GM21786 (cell line): ENCODE data around the gene ACSS3.

Source experiments
- ATAC-seq: cut with Tn5 transposase; IDR thresholded peaks from one replicate; pipeline ENCODE4 v1.9.1; 2021; ENCODE audit not compliant: unreplicated experiment

ACSS3 gene

DNA sequence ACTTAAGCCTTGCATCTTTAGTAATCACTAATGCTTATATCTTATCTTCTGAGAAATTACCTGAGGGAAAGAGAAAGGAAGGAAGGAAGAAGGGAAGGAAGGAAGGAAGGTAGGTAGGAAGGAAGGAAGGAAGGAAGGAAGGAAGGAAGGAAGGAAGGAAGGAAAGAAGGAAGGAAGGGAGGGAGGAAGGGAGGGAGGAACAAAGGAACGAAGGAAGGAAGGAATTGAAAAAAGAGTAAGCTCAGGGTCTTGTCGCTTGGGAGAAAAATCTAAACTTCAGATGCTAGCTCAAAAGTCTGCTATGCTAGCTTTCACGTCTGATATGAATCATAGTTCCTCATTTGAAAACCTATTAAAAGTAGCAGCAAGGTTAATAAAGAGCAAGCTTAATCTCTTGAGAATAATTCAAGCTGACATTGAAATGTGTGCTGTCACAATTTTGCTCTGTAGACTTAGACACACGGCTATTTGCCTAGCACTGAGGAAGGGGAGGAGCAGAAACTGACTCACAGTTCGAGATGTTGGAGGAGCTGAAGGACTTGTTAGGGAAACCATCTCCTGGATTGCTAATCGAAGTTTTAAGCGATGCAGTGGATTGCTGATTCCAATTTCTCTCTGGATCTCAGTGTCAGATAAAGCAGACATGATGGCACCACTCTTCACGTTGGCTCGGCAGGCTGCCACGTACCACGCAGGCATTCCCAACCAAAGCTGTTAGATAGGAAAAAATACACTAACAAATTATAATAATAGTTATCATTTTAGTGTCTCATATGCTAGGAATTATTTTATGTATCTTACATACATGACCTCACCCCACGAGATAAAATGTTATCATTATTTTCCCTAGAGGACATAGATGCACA is 216.7 kb downstream of the ACSS3 start:
- peak; percentile 56 for ATAC-seq

DNA sequence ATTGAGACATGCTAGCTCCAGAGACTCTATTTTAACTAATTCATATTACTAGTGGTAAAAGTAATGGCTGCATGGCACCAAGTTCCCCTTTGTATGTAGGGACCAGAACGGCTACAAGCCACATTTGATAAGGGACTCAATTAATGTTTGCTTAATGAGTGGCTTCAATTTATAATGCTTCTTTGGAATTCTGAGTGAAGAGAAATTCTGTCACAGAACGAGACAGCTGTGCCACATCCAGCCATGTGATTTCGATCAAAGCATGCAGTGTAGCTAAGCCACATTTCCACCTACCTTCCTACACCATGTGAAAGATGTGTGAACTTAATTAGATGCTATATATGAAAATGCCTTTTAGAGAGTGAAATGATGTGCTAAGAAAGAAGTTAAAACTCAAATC is 217.4 kb downstream of the ACSS3 start:
- no peak for ATAC-seq

DNA sequence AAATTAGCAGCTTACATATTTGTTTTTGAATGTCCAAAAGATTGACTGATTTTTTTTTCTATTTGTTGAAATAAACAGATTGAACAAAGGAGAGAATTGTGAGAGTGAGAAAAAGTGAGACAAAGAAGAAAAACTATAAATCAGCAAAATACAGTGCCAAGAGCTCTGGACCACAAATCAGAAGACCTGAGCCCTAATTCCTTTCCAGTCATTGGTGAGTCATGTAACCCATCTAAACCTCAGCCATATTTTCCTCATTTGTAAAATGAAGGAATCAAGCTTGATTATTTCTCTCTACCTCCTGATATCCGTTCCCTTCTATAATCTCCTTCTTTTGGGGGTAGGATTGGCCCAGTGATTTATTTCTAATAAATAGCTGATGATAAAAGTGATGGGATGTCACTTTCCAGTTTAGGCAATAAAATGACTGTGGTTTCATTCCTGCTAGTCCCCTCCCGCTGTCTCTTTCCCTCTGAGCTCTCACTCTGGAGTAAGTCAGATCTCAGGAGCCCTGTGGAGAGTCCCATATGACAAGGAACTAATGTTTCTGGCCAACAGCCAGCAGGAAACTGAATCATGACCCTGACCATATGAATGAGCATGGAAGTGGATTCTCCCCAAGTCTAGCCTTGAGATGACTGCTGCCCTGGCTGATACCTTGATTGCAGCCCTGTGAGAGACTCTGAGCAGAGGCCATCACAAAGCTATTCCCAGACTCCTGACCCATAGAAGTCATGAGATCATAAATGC is 218.9 kb downstream of the ACSS3 start:
- no peak for ATAC-seq

GRCh38 chr12:81297601-81298000 is 219.7 kb downstream of the ACSS3 start:
- ATAC-seq = no peak

DNA sequence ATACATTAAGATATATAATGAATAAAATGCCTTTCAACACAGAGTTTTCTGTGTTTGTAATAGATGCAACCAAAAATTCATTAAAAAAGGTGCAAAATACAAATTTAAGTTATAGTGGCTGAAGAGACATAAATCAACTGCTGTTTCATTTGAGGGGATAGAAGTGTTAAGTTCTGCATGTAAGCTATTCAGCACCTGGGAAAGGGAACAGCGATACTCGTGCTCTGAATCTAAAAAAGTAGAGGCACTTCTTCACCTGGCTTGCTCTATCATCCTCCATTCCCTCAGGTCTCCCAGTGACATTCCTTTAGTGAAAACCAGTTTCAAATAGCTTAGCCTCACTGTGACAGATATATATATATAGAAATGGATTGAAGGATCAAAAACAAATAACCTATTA is 222.6 kb downstream of the ACSS3 start:
- no peak for ATAC-seq

DNA sequence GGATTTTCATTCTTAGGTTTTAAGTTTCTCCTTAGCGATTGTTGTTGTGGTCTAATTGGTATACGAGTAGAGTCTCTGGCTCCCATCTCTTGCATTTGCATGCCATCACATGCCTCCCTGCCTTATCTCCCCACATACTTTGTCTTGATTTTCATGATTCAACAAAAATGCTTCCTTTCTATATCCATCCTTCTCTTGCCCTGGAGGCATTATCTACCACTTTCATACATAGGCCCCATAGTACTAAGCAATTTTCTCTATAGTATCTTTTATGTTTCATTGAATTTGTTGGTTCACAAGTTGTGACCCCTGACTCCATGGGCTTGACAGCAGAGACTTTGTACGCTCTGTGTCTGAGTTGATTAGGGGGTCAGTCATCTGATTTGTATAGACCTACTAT is 226.1 kb downstream of the ACSS3 start:
- ATAC-seq = no peak
